LNCaP clone FGC (cell line): ENCODE measurements around the gene FOXA1.

ENCODE experiments used
- DNase-seq: peaks from one replicate; pipeline ENCODE4 v3.0.0-alpha.2; 2011; ENCODE audit warnings: low read depth
- H3K4me3 ChIP-seq: 2 replicates; pipeline ENCODE4 v1.5.1; 2011; ENCODE audit warnings: mild to moderate bottlenecking, low read depth, low read length, control low read depth
- TF ChIP-seq, protein P1 (sequence below): IDR thresholded peaks from 2 replicates; pipeline ENCODE4 v1.5.1; 2012; ENCODE audit warnings: mild to moderate bottlenecking; ENCODE audit not compliant: control insufficient read depth, insufficient read depth; ENCODE audit errors: extremely low read depth

FOXA1 gene

GRCh38 chr14:37579274-37579673 is 15.8 kb downstream of the FOXA1 start:
- DNase-seq, result no peak
- no peak overlapping the region for H3K4me3 ChIP-seq
- TF ChIP-seq, protein P1, sequence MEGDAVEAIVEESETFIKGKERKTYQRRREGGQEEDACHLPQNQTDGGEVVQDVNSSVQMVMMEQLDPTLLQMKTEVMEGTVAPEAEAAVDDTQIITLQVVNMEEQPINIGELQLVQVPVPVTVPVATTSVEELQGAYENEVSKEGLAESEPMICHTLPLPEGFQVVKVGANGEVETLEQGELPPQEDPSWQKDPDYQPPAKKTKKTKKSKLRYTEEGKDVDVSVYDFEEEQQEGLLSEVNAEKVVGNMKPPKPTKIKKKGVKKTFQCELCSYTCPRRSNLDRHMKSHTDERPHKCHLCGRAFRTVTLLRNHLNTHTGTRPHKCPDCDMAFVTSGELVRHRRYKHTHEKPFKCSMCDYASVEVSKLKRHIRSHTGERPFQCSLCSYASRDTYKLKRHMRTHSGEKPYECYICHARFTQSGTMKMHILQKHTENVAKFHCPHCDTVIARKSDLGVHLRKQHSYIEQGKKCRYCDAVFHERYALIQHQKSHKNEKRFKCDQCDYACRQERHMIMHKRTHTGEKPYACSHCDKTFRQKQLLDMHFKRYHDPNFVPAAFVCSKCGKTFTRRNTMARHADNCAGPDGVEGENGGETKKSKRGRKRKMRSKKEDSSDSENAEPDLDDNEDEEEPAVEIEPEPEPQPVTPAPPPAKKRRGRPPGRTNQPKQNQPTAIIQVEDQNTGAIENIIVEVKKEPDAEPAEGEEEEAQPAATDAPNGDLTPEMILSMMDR, result no peak

DNA sequence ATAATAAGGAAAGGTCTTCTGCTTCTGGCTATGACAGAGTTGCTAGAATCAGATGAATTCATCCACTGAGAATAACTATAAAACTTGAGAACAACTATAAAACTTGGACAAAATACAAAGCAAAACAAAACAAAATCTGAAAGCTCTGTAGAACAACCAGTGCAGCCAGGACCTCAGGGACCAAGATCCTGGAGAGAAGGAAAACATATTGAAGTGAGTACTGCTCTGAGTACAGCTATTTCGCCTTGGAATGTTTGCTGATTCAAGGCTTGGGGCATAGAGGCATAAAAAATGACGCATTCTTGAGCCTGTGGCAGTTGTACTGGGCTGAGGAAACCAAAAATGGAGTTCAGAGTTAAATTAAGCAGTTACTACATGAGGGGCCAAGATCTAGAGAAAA is 21.7 kb downstream of the FOXA1 start:
- TF ChIP-seq, protein P1, result no peak
- H3K4me3 ChIP-seq, result no peak overlapping the region
- no peak for DNase-seq

DNA sequence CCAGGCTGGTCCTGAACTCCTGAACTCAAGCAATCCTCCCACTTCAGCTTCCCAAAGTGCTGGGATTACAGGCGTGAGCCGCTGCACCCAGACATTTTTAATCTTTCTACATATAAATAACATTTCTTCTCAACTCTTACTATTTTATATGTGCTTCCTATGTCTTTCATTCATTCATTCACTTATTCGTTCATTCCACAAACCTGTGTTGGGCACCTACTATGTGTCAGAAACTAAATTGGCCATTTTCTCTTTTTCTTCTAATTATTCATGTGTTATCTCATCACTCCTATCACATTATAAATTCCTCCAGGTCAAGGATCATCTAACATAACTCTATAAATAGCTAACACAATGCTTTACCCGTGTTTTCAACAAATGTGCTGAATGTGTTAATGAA is 23.7 kb downstream of the FOXA1 start:
- TF ChIP-seq, protein P1, result no peak
- DNase-seq, result no peak
- H3K4me3 ChIP-seq, result no peak overlapping the region

DNA sequence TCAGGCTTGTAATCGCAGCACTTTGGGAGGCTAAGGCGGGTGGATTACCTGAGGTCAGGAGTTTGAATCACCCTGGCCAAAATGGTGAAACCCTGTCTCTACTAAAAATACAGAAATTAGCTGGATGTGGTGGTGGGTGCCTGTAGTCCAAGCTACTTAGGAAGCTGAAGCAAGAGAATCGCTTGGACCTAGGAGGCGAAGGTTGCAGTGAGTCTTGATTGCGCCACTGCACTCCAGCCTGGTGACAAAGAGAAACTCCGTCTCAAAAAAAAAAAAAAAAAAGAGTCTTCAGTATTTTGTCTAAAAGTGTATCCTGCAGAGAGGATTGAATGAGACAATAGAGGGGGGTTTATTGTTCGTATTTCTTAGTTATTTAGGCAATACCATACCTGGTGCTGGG is 25.3 kb downstream of the FOXA1 start:
- TF ChIP-seq, protein P1, result no peak
- no peak overlapping the region for H3K4me3 ChIP-seq
- DNase-seq, result no peak

- peak; percentile 97 for DNase-seq
- H3K4me3 ChIP-seq, result no peak overlapping the region
- TF ChIP-seq, protein P1, result no peak
Observed at GRCh38 chr14:37566811-37567371, 28.2 kb downstream of the FOXA1 start.

- H3K4me3 ChIP-seq, result 0 out of 2 replicates have a peak overlapping the region, but pooled peaks have one; percentile 13
Observed at GRCh38 chr14:37565550-37565949, 29.5 kb downstream of the FOXA1 start.

DNA sequence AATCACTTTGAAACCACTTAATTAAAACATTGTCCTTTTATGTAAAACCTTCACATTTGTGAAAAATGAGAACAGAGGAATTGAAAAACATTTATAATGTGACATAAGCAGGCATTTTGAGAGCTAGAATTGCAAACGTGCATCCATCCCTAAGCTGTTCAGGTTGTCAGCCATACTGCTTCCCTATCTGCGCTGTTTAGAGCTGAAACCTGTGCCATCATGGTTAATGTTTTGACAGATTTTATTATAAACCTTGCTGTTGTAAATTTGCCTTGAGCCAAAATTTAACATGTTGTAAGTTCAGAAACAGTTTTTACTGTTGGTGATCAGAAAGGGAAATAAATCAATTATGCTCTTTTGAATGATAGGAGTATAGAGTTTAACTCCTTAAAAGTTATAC is 31.9 kb downstream of the FOXA1 start:
- TF ChIP-seq, protein P1, result no peak
- no peak for DNase-seq
- no peak overlapping the region for H3K4me3 ChIP-seq

More at GRCh38 chr14:37565550-37565949, 29.5 kb downstream of the FOXA1 start:
- DNase-seq, result no peak
- TF ChIP-seq, protein P1, result peak; percentile 29; the same call in 1 of the 2 replicates
